ENCODE measurements around the gene ERV3-1. TPM values are rescaled to one million over a fixed set of nuclear protein-coding genes. Genes with fewer than 3 reads are reported as not detected.

The ERV3-1 gene
- total and polyA plus RNA-seq, 9 of the 15 experiments (the other 6 are each of a cell fraction or from before 2014, with no cell fraction given) = 10.2 to 30.0 (median 22.0) TPM

DNA sequence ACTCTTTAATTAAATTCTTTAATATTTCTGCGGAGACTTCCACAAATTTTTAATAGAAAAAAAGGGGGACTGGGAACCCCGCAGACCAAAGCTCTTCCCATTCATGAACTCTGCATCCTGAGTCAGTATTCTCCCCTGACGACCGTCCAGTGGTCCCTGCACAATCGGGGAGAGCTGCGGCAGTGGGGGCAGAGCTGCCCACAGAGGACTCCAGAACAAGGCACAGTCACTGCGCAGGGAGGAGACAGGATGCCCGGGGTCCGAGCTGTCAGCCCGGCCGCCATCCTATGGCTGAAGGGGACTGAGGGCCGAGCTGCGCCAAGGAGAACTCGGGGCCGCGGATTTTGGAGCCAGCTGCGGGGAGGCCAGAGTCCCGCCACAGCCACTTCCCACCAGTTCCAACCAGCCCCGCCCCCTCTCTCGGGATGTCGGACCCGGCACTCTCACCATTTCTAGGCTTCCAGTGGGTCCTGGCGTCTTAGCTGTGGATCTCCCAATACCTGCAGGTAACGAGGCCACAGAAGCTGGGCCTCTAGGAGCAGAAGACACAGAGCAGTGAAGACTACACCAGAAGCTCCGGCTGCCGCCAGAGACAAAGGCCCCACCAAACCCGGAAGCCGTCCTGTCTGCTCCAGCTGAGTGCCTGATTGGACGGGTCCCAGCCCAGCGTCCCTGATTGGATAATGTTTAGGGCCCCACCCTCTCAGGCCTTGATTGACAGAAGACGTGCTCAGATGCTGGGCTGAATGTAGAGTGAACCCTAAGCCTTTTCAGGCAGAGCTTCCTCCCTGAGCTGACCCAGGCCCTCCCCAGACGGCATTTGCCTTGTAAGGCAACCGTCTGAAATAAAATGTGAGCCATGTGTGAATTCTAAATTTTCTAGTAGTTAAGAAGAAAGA, at the start of gene ERV3-1 (continued):
- TF ChIP-seq MYNN (IDR thresholded peaks at IDR 0.05) (no peak), MYNN (CRISPR knock-in tag; IDR thresholded peaks at IDR 0.05) (no peak), CHAMP1 (IDR thresholded peaks at IDR 0.05) (peak; percentile 43), RAD21 (CRISPR knock-in tag; conservative IDR thresholded peaks at IDR 0.05 in 1 of 2, IDR thresholded peaks at IDR 0.05 in 1 of 2) (peak; percentile 9 to 21; a peak in 2 of 4 replicates), CBFB (CRISPR knock-in tag; IDR thresholded peaks at IDR 0.05) (no peak), SIX5 (IDR thresholded peaks at IDR 0.05; ENCODE audit: borderline replicate concordance in 1 of 2, insufficient read depth in 1 of 2, low read depth in 1 of 2, low read length in 2 of 2) (no peak), TFAM (CRISPR knock-in tag; conservative IDR thresholded peaks at IDR 0.05) (no peak), CBFA2T2 (conservative IDR thresholded peaks at IDR 0.05) (no peak), ZNF143 (CRISPR knock-in tag; IDR thresholded peaks at IDR 0.05) (no peak), NR2F6 (CRISPR knock-in tag; IDR thresholded peaks at IDR 0.05) (no peak), FOXJ2 (tag; IDR thresholded peaks at IDR 0.05) (no peak), THAP12 (CRISPR knock-in tag; IDR thresholded peaks at IDR 0.05) (peak; percentile 78; the same call in 1 of the 2 replicates), ZNF445 (CRISPR knock-in tag; IDR thresholded peaks at IDR 0.05; ENCODE audit: low read depth) (no peak), KAT8 (IDR thresholded peaks at IDR 0.05; ENCODE audit: low read depth) (no peak), ZNF778 (CRISPR knock-in tag; IDR thresholded peaks at IDR 0.05) (no peak), ZNF644 (tag; IDR thresholded peaks at IDR 0.05; ENCODE audit: low read depth) (no peak), DDX20 (tag; IDR thresholded peaks at IDR 0.05; ENCODE audit: low read depth) (no peak)
- TF ChIP-seq, protein P1, sequence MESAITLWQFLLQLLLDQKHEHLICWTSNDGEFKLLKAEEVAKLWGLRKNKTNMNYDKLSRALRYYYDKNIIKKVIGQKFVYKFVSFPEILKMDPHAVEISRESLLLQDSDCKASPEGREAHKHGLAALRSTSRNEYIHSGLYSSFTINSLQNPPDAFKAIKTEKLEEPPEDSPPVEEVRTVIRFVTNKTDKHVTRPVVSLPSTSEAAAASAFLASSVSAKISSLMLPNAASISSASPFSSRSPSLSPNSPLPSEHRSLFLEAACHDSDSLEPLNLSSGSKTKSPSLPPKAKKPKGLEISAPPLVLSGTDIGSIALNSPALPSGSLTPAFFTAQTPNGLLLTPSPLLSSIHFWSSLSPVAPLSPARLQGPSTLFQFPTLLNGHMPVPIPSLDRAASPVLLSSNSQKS (CRISPR knock-in tag; IDR thresholded peaks at IDR 0.05) = 0 out of 2 replicates have a peak, but pooled peaks have one; percentile 25
- TF ChIP-seq, protein P2, sequence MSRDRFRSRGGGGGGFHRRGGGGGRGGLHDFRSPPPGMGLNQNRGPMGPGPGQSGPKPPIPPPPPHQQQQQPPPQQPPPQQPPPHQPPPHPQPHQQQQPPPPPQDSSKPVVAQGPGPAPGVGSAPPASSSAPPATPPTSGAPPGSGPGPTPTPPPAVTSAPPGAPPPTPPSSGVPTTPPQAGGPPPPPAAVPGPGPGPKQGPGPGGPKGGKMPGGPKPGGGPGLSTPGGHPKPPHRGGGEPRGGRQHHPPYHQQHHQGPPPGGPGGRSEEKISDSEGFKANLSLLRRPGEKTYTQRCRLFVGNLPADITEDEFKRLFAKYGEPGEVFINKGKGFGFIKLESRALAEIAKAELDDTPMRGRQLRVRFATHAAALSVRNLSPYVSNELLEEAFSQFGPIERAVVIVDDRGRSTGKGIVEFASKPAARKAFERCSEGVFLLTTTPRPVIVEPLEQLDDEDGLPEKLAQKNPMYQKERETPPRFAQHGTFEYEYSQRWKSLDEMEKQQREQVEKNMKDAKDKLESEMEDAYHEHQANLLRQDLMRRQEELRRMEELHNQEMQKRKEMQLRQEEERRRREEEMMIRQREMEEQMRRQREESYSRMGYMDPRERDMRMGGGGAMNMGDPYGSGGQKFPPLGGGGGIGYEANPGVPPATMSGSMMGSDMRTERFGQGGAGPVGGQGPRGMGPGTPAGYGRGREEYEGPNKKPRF (IDR thresholded peaks at IDR 0.05; ENCODE audit: low read depth, low read length) = no peak

Data from K562 (cell line).